Endothelial cell of umbilical vein (primary cell): ENCODE data around the gene HEMGN.

ENCODE experiments used
- POLR2A ChIP-seq: IDR thresholded peaks from 2 replicates; pipeline ENCODE4 v1.6.1; 2012; ENCODE audit warnings: low read depth, mild to moderate bottlenecking, control low read depth, low read length
- TF ChIP-seq, protein P1 (sequence below), 2 donors: IDR thresholded peaks; 1 replicate in 1 of 2; 2 replicates in 1 of 2; pipeline ENCODE4 v1.5.1; 2011; ENCODE audit warnings: low read length in 2 of 2, mild to moderate bottlenecking in 2 of 2, moderate library complexity in 2 of 2, control low read depth in 1 of 2, inconsistent platforms in 1 of 2, low read depth in 1 of 2; ENCODE audit not compliant: insufficient read depth in 1 of 2; ENCODE audit errors: extremely low read depth in 1 of 2

GRCh38 chr9:97904725-97905124 lies 33.2 kb downstream of the HEMGN start:
- TF ChIP-seq POLR2A, result no peak
- TF ChIP-seq, protein P1, sequence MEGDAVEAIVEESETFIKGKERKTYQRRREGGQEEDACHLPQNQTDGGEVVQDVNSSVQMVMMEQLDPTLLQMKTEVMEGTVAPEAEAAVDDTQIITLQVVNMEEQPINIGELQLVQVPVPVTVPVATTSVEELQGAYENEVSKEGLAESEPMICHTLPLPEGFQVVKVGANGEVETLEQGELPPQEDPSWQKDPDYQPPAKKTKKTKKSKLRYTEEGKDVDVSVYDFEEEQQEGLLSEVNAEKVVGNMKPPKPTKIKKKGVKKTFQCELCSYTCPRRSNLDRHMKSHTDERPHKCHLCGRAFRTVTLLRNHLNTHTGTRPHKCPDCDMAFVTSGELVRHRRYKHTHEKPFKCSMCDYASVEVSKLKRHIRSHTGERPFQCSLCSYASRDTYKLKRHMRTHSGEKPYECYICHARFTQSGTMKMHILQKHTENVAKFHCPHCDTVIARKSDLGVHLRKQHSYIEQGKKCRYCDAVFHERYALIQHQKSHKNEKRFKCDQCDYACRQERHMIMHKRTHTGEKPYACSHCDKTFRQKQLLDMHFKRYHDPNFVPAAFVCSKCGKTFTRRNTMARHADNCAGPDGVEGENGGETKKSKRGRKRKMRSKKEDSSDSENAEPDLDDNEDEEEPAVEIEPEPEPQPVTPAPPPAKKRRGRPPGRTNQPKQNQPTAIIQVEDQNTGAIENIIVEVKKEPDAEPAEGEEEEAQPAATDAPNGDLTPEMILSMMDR (IDR thresholded peaks at IDR 0.05; ENCODE audit: extremely low read depth in 1 of 2, insufficient read depth in 1 of 2, low read depth in 1 of 2, low read length in 2 of 2), result no peak
